Parathyroid adenoma (tissue), 2 donors: ENCODE data around the gene ARHGEF37.

Experiments used
- H2AFZ ChIP-seq: fragments of 300-600 bp; sonication (generic); one replicate; pipeline ENCODE4 v1.7.0; 2017; ENCODE audit warnings: antibody characterized with exemption, mild to moderate bottlenecking
- H3K27ac ChIP-seq: fragments of 300-600 bp; sonication (generic); one replicate; pipeline ENCODE4 v1.7.0; 2017
- H3K27me3 ChIP-seq: fragments of 300-600 bp; sonication (generic); one replicate; pipeline ENCODE4 v1.7.0; 2017; ENCODE audit warnings: low read length; ENCODE audit not compliant: control insufficient read depth, insufficient read depth
- H3K36me3 ChIP-seq: fragments of 300-600 bp; sonication (generic); one replicate; pipeline ENCODE4 v1.7.0; 2017; ENCODE audit warnings: low read length; ENCODE audit not compliant: control insufficient read depth, insufficient read depth
- H3K4me1 ChIP-seq: fragments of 300-600 bp; sonication (generic); one replicate; pipeline ENCODE4 v1.7.0; 2017; ENCODE audit warnings: control low read depth
- H3K4me2 ChIP-seq: fragments of 300-600 bp; sonication (generic); one replicate; pipeline ENCODE4 v1.7.0; 2017; ENCODE audit warnings: low read length
- H3K4me3 ChIP-seq: fragments of 300-600 bp; sonication (generic); one replicate; pipeline ENCODE4 v1.7.0; 2017; ENCODE audit warnings: low read depth, low read length
- H3K79me2 ChIP-seq: fragments of 300-600 bp; sonication (generic); one replicate; pipeline ENCODE4 v1.7.0; 2017; ENCODE audit warnings: control low read depth
- H3K9ac ChIP-seq: fragments of 300-600 bp; sonication (generic); one replicate; pipeline ENCODE4 v1.7.0; 2017; ENCODE audit warnings: mild to moderate bottlenecking
- H3K9me3 ChIP-seq: fragments of 300-600 bp; sonication (generic); one replicate; pipeline ENCODE4 v1.7.0; 2017; ENCODE audit warnings: low read length; ENCODE audit not compliant: control insufficient read depth
- CTCF ChIP-seq: fragments of 300-600 bp; sonication (generic); IDR thresholded peaks from one replicate; pipeline ENCODE4 v1.7.0; 2017; ENCODE audit warnings: antibody characterized with exemption, mild to moderate bottlenecking
- donor health status: primary hyperparathyroidism.

Gene ARHGEF37

GRCh38 chr5:149629421-149629820 lies 48.1 kb downstream of the ARHGEF37 start:
- no peaks in the 10 kb centered on the region for H3K36me3 ChIP-seq
- no peak overlapping the region for H3K27ac ChIP-seq
- H3K4me1 ChIP-seq, result peaks cover 14% of the 10 kb centered on the region
- no peak overlapping the region for H3K9ac ChIP-seq
- no peaks in the 10 kb centered on the region for H3K79me2 ChIP-seq
- no peaks in the 10 kb centered on the region for H3K9me3 ChIP-seq
- TF ChIP-seq CTCF, result no peak
- no peak overlapping the region for H3K4me2 ChIP-seq
- no peaks in the 10 kb centered on the region for H3K27me3 ChIP-seq
- H3K4me3 ChIP-seq, result no peak overlapping the region
- H2AFZ ChIP-seq, result no peak overlapping the region

GRCh38 chr5:149630337-149630736 lies 49.0 kb downstream of the ARHGEF37 start:
- Histone ChIP-seq H3K4me2 (no peak overlapping the region), H2AFZ (no peak overlapping the region), H3K9ac (no peak overlapping the region), H3K27ac (no peak overlapping the region), H3K9me3 (no peaks in the 10 kb centered on the region), H3K36me3 (no peaks in the 10 kb centered on the region), H3K4me1 (peaks cover 14% of the 10 kb centered on the region), H3K27me3 (no peaks in the 10 kb centered on the region), H3K4me3 (no peak overlapping the region), H3K79me2 (no peaks in the 10 kb centered on the region)
- TF ChIP-seq CTCF, result no peak

- no peak overlapping the region for H3K4me2 ChIP-seq
- H3K9me3 ChIP-seq, result no peaks in the 10 kb centered on the region
- no peak for TF ChIP-seq CTCF
- peak overlapping the region; percentile 81 for H3K27ac ChIP-seq
- H2AFZ ChIP-seq, result no peak overlapping the region
- no peaks in the 10 kb centered on the region for H3K36me3 ChIP-seq
- no peaks in the 10 kb centered on the region for H3K27me3 ChIP-seq
- H3K79me2 ChIP-seq, result no peaks in the 10 kb centered on the region
- H3K9ac ChIP-seq, result no peak overlapping the region
- no peak overlapping the region for H3K4me3 ChIP-seq
- peaks cover 14% of the 10 kb centered on the region for H3K4me1 ChIP-seq
These were observed 50.2 kb downstream of the ARHGEF37 start for GRCh38 chr5:149631506-149631905.

- Histone ChIP-seq H3K9ac (no peak overlapping the region), H3K36me3 (no peaks in the 10 kb centered on the region), H3K4me1 (peaks cover 14% of the 10 kb centered on the region), H3K27me3 (no peaks in the 10 kb centered on the region), H3K79me2 (no peaks in the 10 kb centered on the region), H3K27ac (peak overlapping the region; percentile 81), H2AFZ (peak overlapping the region; percentile 65), H3K4me3 (no peak overlapping the region), H3K4me2 (no peak overlapping the region), H3K9me3 (no peaks in the 10 kb centered on the region)
- no peak for TF ChIP-seq CTCF
These were observed 51.3 kb downstream of the ARHGEF37 start for GRCh38 chr5:149632311-149633251.
